Measurements from ENCODE around the gene SLC6A5.
"Not testable (repeated sequence)": the region's sequence is repeated elsewhere in the genome, so short reads cannot be mapped to it uniquely, and the experiment has no call there.

DNA sequence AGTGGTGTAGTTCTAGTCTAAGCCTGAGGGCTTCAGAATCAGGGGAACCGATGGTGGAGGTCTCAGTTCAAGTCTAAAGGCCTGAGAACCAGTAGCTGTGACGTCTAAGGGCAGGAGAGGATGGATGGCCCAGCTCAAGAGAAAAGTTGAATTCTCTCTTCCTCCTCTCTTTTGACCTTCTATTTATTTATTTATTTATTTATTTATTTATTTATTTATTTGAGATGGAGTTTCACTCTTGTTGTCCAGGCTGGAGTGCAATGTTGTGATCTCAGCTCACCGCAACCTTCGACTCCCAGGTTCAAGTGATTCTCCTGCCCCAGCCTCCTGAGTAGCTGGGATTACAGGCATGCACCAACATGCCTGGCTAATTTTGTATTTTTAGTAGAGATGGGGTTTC, 19.7 kb upstream of the SLC6A5 start:
- not testable (repeated sequence) for TF ChIP-seq POLR2AphosphoS5, POLR2A (IDR thresholded peaks at IDR 0.05; ENCODE audit: low read depth, low read length)
